Measurements from ENCODE around the gene PATZ1. TPM values are rescaled to one million over a fixed set of nuclear protein-coding genes. Genes with fewer than 3 reads are reported as not detected.

Gene PATZ1
- total and polyA plus RNA-seq, 2 of the 8 experiments (the other 6 are each of a cell fraction or from before 2014, with no cell fraction given), result 62.1 to 70.9 TPM

GRCh38 chr22:31308181-31308580 lies 38.0 kb downstream of the PATZ1 start:
- H4K5ac ChIP-seq (ENCODE audit: insufficient read length, low read depth, low read length), result no peak overlapping the region
- no peaks in the 10 kb centered on the region for H3K36me3 ChIP-seq (ENCODE audit: control insufficient read depth in 2 of 4, insufficient read depth in 4 of 4, low read length in 3 of 4)
- H3K56ac ChIP-seq (replicated peaks; ENCODE audit: insufficient read length, low read depth, low read length), result no peak overlapping the region
- no peak overlapping the region for H3K4me3 ChIP-seq (ENCODE audit: extremely low read depth in 1 of 4, insufficient read depth in 2 of 4, low read depth in 3 of 4, low read length in 4 of 4)
- no peak overlapping the region for H2BK15ac ChIP-seq (ENCODE audit: low read length)
- no peak overlapping the region for H2BK120ac ChIP-seq (replicated peaks; ENCODE audit: low read depth, low read length)
- H3K4me2 ChIP-seq (ENCODE audit: insufficient read depth in 1 of 2, low read depth in 2 of 2, low read length in 2 of 2), result no peak overlapping the region
- no peak for DNase-seq (ENCODE audit: low read depth in 1 of 2, low spot score in 2 of 2)
- H3K27ac ChIP-seq (ENCODE audit: low read depth, low read length), result no peak overlapping the region
- no peaks in the 10 kb centered on the region; the same call in 1 of the 2 replicates for H3K23me2 ChIP-seq (ENCODE audit: low read depth, low read length)
- H4K20me1 ChIP-seq (replicated peaks in 1 of 2; ENCODE audit: control insufficient read depth in 1 of 2, insufficient read depth in 2 of 2, low read length in 2 of 2), result no peaks in the 10 kb centered on the region
- FAIRE-seq, result no peak
- no peak overlapping the region for H3K14ac ChIP-seq (ENCODE audit: insufficient read length)
- CTCF ChIA-PET (ENCODE audit: partially characterized antibody), result interaction anchor here (2.3 kb wide), 1 partner anchor 35 kb away, joined by 7 read pairs; no protein-coding TSS in a partner anchor
- no peak for TF ChIP-seq CHD1 (IDR thresholded peaks at IDR 0.05; ENCODE audit: low read depth, low read length)
- H2AK5ac ChIP-seq (ENCODE audit: low read depth, low read length), result no peak overlapping the region
- no peak overlapping the region for H4K8ac ChIP-seq (ENCODE audit: extremely low read depth, insufficient read depth, low read length)
- no peak overlapping the region for H2BK20ac ChIP-seq (ENCODE audit: low read length)
- no peak overlapping the region for H2AFZ ChIP-seq (ENCODE audit: low read length)
- H3K4me1 ChIP-seq (replicated peaks in 1 of 4; ENCODE audit: control insufficient read depth in 3 of 4, insufficient read depth in 4 of 4, low read length in 3 of 4), result no peaks in the 10 kb centered on the region; a peak in 1 of 7 replicates
- H3K27me3 ChIP-seq (replicated peaks in 1 of 4; ENCODE audit: control insufficient read depth in 3 of 4, extremely low read depth in 1 of 4, insufficient read depth in 3 of 4, low read length in 3 of 4), result no peaks in the 10 kb centered on the region
- H3K79me2 ChIP-seq (ENCODE audit: control insufficient read depth in 1 of 2, insufficient read depth in 2 of 2, low read length in 2 of 2), result no peaks in the 10 kb centered on the region
- H3K4ac ChIP-seq (replicated peaks; ENCODE audit: insufficient read length, low read depth, low read length), result no peak overlapping the region
- no peak overlapping the region for H2BK12ac ChIP-seq (ENCODE audit: low read depth, low read length)
- H3K79me1 ChIP-seq (ENCODE audit: low read depth, low read length), result no peaks in the 10 kb centered on the region
- H3K23ac ChIP-seq (ENCODE audit: insufficient read length), result no peak overlapping the region
- H4K91ac ChIP-seq (replicated peaks; ENCODE audit: insufficient read length, low read length), result no peak overlapping the region
- no peak overlapping the region for H2BK5ac ChIP-seq (ENCODE audit: low read depth, low read length)
- POLR2A ChIA-PET (ENCODE audit: partially characterized antibody), result interaction anchor here (1.5 kb wide), 1 partner anchor 24 kb away, joined by 4 read pairs; no protein-coding TSS in a partner anchor
- no peak overlapping the region for H3K9ac ChIP-seq (replicated peaks in 1 of 4; ENCODE audit: extremely low read depth in 1 of 4, low read depth in 3 of 4, low read length in 3 of 4)
- no peak overlapping the region for H3K18ac ChIP-seq (ENCODE audit: extremely low read depth, low read length)
- H3K9me3 ChIP-seq (ENCODE audit: insufficient read depth in 2 of 2, low read depth in 1 of 2, low read length in 1 of 2), result no peaks in the 10 kb centered on the region
